Adrenal gland (tissue), 12 donors: Measurements from ENCODE around the gene FBL. TPM values are rescaled to one million over a fixed set of nuclear protein-coding genes. Genes with fewer than 3 reads are reported as not detected.

Source experiments
- DNase-seq, 7 donors: peaks; one replicate each; pipeline ENCODE4 v3.0.0-alpha.2; 2019 to 2020
- H3K27ac ChIP-seq, 5 donors: fragments of 200-600 bp; sonication (generic) in 4 of 5; 1 replicate in 3 of 5; 2 replicates in 2 of 5; pipeline versions ENCODE4 v1.5.1 to v1.8.0; 2016 to 2020; ENCODE audit warnings: mild to moderate bottlenecking in 1 of 5
- H3K27me3 ChIP-seq: fragments of 200-600 bp; 2 replicates; pipeline ENCODE4 v1.8.0; 2021
- H3K36me3 ChIP-seq, 2 donors: fragments of 200-600 bp; replicated peaks in 1 of 2; 1 replicate in 1 of 2; 2 replicates in 1 of 2; pipeline versions ENCODE4 v1.5.1 to v1.8.0; 2018 to 2022
- H3K4me1 ChIP-seq, 2 donors: fragments of 200-600 bp; replicated peaks in 1 of 2; 1 replicate in 1 of 2; 2 replicates in 1 of 2; pipeline versions ENCODE4 v1.5.1 to v1.8.0; 2018 to 2021
- H3K4me3 ChIP-seq, 4 donors: fragments of 200-600 bp; sonication (generic) in 3 of 4; one replicate each; pipeline ENCODE4 v1.5.1; 2016 to 2018
- H3K9me3 ChIP-seq, 3 donors: fragments of 200-600 bp; sonication (generic) in 1 of 3; replicated peaks in 1 of 3; 1 replicate in 2 of 3; 2 replicates in 1 of 3; pipeline versions ENCODE4 v1.5.1 to v1.8.0; 2016 to 2021
- POLR2A ChIP-seq, 2 donors: fragments of 450-650 bp; IDR thresholded peaks; one replicate each; pipeline ENCODE4 v1.6.1; 2017; ENCODE audit warnings: antibody characterized with exemption in 2 of 2, mild to moderate bottlenecking in 2 of 2, moderate library complexity in 1 of 2
- WGBS, 4 donors: extraction: QIAGEN DNeasy Blood & Tissue Kit in 2 of 4; methylation state at CpG; one replicate each; pipeline versions ENCODE4 v1.1.5 to v1.1.7; 2013 to 2017; 5-methylcytosine and 5-hydroxymethylcytosine counted together
- intact Hi-C, 2 donors: fragments of 100-400 bp; cut with DNase I; formaldehyde crosslinking; loops; one replicate each; pipeline versions ENCODE4 v1.14.1 to v1.15.0; 2022 to 2023
- polyA plus RNA-seq, 3 donors: library from polyadenylated mRNA; stranded (reverse); fragments of 200-250 nt in 2 of 3; fragments of 350-450 nt in 1 of 3; fragmentation: Illumina TruSeq in 1 of 3; extraction: RNeasy Lipid Tissue Mini Kit (QIAGEN cat#74804) in 1 of 3; gene quantifications; one replicate each; pipeline ENCODE4 v1.2.3, GENCODE V29; 2013 to 2014
- total RNA-seq, 9 donors: library from RNA; depleted of rRNA in 4 of 9; stranded (reverse); fragments of >200 nt in 4 of 9; fragments of 120-200 nt in 1 of 9; fragmentation: NEBNext Ultra II Directional in 1 of 9; extraction: Animal tissue kit (Norgen Biotek cat#: 25700) in 1 of 9; gene quantifications; one replicate each; pipeline versions ENCODE4 v1.1.0 to v1.2.4, GENCODE V29; 2013 to 2023
- TF ChIP-seq, protein P1 (sequence below), 6 experiments: fragments of 450-650 bp in 4 of 6; fragments of 200-600 bp in 2 of 6; sonication (generic) in 1 of 6; IDR thresholded peaks; 1 replicate in 5 of 6; 2 replicates in 1 of 6; pipeline versions ENCODE4 v1.5.1 to v1.8.0; 2016 to 2021; ENCODE audit warnings: antibody characterized with exemption in 6 of 6, mild to moderate bottlenecking in 2 of 6, moderate library complexity in 1 of 6
- donor health status: healthy with polysubstance abuse.
- donor health status: Bipolar disorder and iron deficiency.
- donor health status: DM: yes; HTN: yes; CAD: no.
- donor health status: DM: no; HTN: no; CAD: no.
- donor health status: DM: no; HTN: no; CAD: no.
- donor health status: DM: yes; HTN: yes; CAD: no.

The FBL gene
- total and polyA plus RNA-seq, 12 donors: 52.4 to 228 (median 114) TPM

DNA sequence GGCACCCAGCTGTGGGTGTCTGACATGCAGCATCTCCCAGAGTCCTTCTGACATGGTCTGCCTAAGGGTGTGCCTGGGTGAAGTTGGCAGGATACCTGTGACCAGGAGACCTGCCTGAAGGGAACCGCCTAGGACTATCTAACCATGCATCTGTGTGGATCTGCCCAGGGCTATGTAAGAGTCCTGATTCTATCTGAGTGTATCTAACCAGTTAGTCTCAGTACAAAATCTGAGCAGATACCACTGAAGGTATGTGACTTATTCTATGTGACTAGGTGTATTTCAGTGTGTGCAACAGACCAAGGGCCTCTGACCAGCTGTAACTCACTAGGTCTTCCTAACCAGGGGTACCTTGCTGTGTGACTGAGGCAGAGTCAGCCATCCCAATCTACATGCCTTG lies 28.2 kb upstream of the FBL start:
- DNase-seq: no peak
- Histone ChIP-seq H3K9me3 (no peaks in the 10 kb centered on the region), H3K36me3 (no peaks in the 10 kb centered on the region), H3K4me3 (no peak overlapping the region), H3K4me1 (no peaks in the 10 kb centered on the region), H3K27me3 (no peaks in the 10 kb centered on the region), H3K27ac (no peak overlapping the region)
- no peak for TF ChIP-seq POLR2A (IDR thresholded peaks at IDR 0.05)
- TF ChIP-seq, protein P1, sequence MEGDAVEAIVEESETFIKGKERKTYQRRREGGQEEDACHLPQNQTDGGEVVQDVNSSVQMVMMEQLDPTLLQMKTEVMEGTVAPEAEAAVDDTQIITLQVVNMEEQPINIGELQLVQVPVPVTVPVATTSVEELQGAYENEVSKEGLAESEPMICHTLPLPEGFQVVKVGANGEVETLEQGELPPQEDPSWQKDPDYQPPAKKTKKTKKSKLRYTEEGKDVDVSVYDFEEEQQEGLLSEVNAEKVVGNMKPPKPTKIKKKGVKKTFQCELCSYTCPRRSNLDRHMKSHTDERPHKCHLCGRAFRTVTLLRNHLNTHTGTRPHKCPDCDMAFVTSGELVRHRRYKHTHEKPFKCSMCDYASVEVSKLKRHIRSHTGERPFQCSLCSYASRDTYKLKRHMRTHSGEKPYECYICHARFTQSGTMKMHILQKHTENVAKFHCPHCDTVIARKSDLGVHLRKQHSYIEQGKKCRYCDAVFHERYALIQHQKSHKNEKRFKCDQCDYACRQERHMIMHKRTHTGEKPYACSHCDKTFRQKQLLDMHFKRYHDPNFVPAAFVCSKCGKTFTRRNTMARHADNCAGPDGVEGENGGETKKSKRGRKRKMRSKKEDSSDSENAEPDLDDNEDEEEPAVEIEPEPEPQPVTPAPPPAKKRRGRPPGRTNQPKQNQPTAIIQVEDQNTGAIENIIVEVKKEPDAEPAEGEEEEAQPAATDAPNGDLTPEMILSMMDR (IDR thresholded peaks at IDR 0.05): no peak
- 80 to 100% (median 91%) methylated on average over 1 of the region's 1 CpG for WGBS, 4 donors
- intact Hi-C loops: no loop called here

DNA sequence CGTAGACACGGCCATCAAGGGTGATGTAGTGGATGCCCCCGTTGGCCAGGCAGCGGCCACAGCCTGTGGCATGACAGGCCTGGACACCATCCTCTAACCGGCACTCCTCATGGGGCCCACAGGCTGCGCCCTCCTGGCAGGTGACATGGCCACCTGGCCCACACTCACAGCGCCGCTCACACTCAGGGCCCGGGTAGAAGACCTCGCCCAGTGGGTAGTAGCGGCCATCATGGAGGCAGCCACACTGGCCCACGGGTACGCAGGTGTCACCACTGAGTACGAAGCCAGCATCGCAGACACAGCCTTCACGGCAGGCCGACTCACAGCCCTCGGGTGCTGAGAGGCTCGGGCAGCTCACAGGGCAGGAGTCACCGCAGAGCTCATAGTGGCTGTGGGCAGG lies 27.2 kb upstream of the FBL start:
- H3K4me3 ChIP-seq: no peak overlapping the region
- 87 to 95% (median 93%) methylated on average over 3 to 20 of the region's 20 CpGs for WGBS, 4 donors
- no peak for DNase-seq
- TF ChIP-seq POLR2A (IDR thresholded peaks at IDR 0.05): no peak
- TF ChIP-seq, protein P1 (IDR thresholded peaks at IDR 0.05): no peak
- no peak overlapping the region for H3K27ac ChIP-seq
- no peaks in the 10 kb centered on the region for H3K36me3 ChIP-seq
- intact Hi-C loops: no loop called here
- no peaks in the 10 kb centered on the region for H3K4me1 ChIP-seq
- H3K27me3 ChIP-seq: no peaks in the 10 kb centered on the region
- H3K9me3 ChIP-seq: no peaks in the 10 kb centered on the region

DNA sequence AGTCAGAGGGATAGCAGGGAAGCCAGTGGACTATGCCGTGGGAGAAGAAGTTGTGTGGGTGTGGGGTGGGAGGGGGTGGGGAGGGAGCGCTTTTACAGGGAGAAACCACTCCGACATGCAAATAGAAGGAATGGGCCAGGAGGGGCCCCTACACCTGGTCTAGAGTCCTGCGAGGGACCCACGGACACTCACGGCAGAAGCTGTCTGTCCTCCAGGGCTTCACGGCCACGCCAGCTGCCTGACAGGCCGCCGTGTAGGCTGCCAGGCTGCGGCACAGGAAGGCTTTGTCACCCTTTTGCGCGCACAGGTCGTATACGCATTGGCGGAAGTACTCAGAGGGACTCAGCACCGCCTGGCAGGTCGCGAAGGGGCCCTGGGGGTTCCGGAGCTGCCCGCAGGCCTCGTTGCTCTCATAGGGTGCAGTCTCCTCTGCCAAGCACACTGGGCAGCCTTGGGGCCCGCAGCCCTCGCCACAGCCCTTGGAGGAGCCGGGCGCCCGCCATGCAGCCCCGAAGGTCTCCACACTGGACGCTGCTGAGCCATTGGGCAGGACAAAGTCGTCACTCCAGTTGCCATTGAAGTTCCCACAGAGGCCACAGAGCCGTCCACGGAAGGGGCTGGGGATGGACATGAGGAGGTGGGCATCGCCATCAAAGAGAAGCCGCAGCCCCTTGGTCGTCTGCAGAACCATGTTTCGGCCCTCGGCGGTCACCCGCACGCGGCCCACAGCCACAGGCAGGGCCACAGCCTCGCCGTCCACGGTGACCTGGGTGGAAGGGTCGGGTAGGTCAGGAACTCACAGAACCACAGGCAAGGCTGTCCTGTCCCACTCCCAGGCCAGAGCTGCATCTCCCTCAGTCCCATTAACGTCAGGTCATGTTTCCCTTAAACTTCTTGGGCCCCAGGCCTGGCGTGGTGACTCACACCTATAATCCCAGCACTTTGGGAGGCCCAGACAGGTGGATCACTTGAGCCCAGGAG lies 26.0 kb upstream of the FBL start:
- H3K9me3 ChIP-seq: no peaks in the 10 kb centered on the region
- 85 to 94% (median 91%) methylated on average over 19 to 47 of the region's 47 CpGs for WGBS, 4 donors
- H3K4me3 ChIP-seq: no peak overlapping the region
- H3K4me1 ChIP-seq: no peaks in the 10 kb centered on the region
- H3K36me3 ChIP-seq: no peaks in the 10 kb centered on the region
- DNase-seq: no peak
- no peaks in the 10 kb centered on the region for H3K27me3 ChIP-seq
- TF ChIP-seq POLR2A (IDR thresholded peaks at IDR 0.05): no peak
- TF ChIP-seq, protein P1 (IDR thresholded peaks at IDR 0.05): no peak
- intact Hi-C loops: no loop called here
- H3K27ac ChIP-seq: no peak overlapping the region

DNA sequence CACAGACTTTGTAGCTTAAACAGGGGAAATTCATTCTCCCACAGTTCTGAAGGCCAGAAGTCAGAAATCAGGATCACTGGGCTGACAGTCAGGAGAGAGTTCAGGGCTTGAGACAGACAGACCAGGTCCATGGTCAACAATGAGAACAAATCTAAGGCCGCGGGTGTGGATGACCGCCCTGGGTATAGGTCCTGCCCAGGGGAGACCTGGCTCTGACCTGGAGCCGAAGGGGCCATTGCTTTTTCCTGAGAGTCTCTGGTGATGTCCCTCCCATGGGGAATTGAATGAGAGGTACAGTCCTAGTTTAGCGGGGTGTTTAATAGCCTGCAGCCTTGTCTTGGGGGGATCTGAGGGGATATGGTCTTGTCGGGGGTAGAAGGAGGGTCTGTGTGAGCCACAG lies 25.2 kb upstream of the FBL start:
- 81 to 97% (median 91%) methylated on average over 6 of the region's 6 CpGs for WGBS, 4 donors
- no peaks in the 10 kb centered on the region for H3K27me3 ChIP-seq
- TF ChIP-seq, protein P1 (IDR thresholded peaks at IDR 0.05): no peak
- TF ChIP-seq POLR2A (IDR thresholded peaks at IDR 0.05): no peak
- no peaks in the 10 kb centered on the region for H3K36me3 ChIP-seq
- DNase-seq: no peak
- no peak overlapping the region for H3K27ac ChIP-seq
- no peak overlapping the region for H3K4me3 ChIP-seq
- H3K4me1 ChIP-seq: no peaks in the 10 kb centered on the region
- intact Hi-C loops: no loop called here
- H3K9me3 ChIP-seq: no peaks in the 10 kb centered on the region
